HG03520 (cell line): Measurements from ENCODE around the gene SYNPO.

Source experiments
- ATAC-seq: cut with Tn5 transposase; IDR thresholded peaks from one replicate; pipeline ENCODE4 v1.9.1; 2021; ENCODE audit warnings: mild to moderate bottlenecking, moderate library complexity; ENCODE audit not compliant: unreplicated experiment

The SYNPO gene

DNA sequence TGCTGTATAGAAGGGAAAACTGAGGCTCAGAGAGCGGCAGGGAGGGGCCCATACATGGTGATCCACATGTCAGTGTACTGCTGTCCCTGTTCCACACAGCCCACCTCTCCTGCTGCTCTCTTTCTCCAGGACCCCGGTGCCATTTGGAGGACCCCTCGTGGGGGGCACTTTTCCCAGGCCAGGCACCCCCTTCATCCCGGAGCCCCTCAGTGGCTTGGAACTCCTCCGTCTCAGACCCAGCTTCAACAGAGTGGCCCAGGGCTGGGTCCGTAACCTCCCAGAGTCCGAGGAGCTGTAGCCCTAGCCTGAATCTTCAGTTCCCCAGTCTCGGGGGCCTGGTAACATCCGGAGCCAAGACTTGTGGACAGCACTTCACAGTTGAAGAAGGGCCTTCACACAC, 36.1 kb downstream of the SYNPO start:
- no peak for ATAC-seq

DNA sequence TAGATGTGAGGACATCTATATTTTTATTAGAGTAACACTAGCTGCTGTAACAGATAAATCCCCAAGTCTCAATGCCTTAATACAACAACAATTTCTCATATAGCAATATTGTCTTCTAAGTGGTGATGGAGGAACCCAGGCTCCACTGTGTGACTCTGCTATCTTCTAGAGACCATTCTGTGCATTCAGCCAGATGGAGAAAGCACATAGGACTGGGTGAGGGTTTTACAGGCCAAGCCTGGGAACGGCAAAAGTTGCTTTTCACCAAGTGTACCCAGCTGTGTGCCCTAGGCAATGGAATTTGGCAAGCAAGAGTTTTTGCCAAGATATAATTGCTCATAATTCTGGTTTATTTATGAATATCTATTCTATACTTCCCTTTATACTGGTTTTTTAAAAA, 48.7 kb downstream of the SYNPO start:
- ATAC-seq = no peak

DNA sequence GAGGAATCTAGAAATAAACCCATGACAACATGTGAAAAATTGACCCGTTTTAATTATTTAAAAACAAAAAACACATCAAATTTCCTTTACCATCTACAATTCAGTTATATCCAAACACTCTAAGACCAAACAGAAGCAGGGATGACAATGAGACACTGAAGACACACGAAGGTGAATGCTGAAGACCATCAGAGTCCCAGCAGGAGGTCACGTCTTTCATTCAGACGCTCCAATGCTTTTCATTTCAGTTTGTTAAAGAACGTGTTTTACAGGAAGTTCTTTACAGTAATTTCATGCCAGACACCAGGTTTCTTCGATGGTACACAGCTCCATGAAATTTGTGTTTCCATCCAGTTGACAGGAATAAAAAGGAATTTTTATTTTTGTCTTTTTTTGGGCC, 50.3 kb downstream of the SYNPO start:
- no peak for ATAC-seq

DNA sequence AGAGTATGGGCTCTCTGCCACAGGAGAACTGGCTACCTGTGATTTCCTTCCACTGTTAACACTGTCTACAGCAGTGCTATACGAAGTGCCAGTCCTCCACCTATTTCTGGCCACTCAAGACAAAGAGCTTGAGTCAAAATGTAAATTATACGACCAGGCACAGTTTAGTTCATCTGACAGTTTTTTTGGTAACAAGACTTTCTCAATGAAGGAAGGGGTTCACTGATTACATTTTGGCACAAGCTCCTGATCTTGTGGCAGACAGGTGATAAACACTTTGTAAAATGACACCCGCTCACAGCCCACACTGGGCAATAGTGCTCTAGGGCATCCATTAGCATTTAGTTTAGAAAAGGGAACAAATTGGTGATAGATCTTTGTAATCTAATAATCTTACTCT, 51.8 kb downstream of the SYNPO start:
- no peak for ATAC-seq

DNA sequence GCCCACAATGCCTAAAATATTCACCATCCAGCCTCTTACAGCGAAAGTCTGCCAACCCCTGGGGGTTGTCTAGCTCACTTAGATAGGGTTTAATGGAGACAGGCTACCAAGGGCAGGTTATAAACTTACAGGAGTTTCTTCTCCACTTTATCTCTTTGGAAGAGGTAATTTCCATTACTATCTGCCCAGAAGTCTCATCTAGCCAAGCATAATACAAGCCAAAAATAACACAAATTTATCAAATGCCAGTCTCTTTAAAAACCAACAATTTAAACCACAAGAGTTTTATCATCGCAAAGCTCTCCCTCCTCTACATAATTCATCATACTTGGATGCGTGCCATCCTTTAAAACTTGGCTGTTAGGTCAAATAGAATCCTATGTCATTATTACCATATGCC, 54.2 kb downstream of the SYNPO start:
- no peak for ATAC-seq

DNA sequence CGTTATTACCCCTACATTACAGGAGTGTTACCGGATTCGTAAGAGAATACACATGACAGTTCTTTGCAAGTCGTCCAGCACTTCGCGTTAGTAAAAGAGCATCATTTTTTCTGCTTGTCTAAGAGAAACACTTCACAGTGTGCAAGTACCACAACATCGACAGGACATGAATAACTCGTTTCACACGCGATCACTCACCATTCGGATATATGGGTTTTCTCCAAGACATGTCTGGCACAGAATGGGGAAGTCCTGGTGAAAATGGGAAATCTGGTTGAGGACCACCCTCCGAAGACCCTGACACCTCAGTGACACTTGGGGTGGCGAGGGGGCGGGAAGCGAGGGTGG, 59.8 kb downstream of the SYNPO start:
- ATAC-seq = no peak

DNA sequence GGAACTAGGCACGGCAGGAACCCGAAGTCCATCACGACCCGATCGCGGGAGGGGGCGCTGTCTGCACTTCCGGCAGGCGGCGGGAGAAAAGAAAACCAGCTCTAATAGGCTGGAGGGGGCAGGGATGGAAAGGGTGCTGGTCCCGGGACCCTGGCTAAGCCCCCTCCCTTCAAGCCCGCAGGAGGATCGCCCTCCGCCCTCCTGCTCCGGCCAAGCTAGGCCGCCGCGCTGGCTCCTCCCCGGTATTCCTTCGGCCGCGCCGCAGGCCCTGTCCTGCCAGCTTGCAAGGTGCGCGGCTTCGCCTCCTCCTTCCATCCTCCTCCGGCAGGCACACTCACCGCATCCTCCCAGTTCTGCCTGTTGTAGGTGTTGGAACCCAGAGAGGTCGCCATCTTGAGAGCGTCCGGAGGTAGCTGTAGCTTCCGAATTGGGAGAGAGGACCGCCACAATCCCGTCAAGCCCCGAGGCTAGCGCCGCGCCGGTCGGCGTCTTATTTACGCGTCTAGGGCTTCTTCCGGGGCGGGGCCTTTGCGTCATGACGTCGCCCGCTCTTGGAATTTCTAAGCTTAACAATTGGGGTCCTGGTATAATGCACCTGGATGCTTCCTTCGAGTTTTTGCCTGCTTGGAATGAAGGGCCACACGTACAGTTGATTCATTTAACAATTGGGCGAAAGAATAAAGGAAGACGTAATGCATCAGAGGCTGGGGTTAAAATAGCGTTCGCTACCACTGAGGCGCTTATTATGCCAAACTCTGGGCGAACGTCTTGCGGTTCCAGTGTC, 60.3 kb downstream of the SYNPO start, which contains the start of gene RBM22:
Gene RBM22 (minus strand): TSS at position 469 of the 784 bp plus-strand sequence. CDS start 77 bp downstream, at position 392.
- ATAC-seq = peak; percentile 93

DNA sequence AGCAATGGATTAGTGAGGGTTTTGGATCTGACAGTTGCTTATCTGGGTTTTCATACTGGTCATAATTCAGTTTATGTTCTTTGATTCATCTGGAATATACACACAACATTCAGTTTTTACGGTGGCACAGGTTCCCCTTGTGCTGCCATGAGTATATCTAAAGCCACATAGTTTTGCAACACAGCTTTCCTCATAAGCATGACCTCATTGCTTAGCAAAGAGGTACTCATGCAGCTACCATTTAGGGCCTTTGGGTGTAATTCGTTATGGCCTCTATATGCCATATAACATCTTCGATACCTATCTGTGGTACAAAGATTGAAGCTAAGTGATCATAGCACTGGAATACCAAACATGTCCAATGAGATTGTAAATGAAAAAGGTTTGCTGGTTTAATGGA, 63.3 kb downstream of the SYNPO start:
- ATAC-seq = no peak

DNA sequence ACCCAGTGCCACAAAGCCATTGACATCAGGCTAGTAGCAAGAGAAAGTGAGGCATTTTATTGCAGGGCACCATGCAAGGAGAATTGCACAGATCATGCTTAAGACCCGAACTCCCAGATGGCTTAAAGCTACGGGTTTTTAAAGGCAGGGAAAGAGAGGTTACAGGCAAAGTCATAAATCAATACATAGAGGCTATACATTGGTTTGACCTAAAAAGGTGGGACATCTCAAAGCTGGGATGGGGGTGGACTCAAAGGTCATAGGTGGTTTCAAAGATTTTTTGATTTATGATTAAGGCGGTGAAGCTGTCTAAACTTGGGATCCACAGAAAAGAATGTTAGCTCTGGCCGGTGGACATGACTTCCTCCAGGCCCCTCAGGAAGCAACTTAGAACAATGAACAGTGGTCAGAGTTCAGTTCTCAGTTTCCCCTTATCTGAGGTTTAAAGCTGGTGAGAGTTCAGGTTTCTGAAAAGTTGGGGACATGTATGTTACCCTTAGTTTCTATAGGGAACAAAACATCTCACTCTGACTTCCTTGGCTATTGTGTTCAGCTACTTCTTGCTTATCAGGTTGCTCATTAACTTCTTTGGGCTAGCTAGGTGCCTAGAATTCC, 66.4 kb downstream of the SYNPO start:
- no peak for ATAC-seq
